Gastroesophageal sphincter (tissue), 4 donors: Measurements from ENCODE around the gene EPHB2. TPM values are rescaled to one million over a fixed set of nuclear protein-coding genes. Genes with fewer than 3 reads are reported as not detected.
A peak's percentile ranks its signal among the peaks of the same experiment; 100 is the strongest.

Experiments
- ATAC-seq: fragments of 150-250 bp; one replicate; pipeline ENCODE4 v1.9.1; 2016; ENCODE audit warnings: mild to moderate bottlenecking, moderate library complexity
- H3K27ac ChIP-seq, 4 donors: fragments of 200-600 bp; sonication (generic) in 3 of 4; 1 replicate in 3 of 4; 2 replicates in 1 of 4; pipeline ENCODE4 v1.5.1; 2016 to 2019
- H3K27me3 ChIP-seq: fragments of 200-600 bp; sonication (generic); one replicate; pipeline ENCODE4 v1.5.1; 2019
- H3K36me3 ChIP-seq, 2 donors: fragments of 200-600 bp; sonication (generic); one replicate each; pipeline ENCODE4 v1.5.1; 2019; ENCODE audit warnings: control low read depth in 1 of 2
- H3K4me1 ChIP-seq, 3 donors: fragments of 200-600 bp; sonication (generic); 1 replicate in 2 of 3; 2 replicates in 1 of 3; pipeline ENCODE4 v1.5.1; 2016 to 2019; ENCODE audit warnings: control low read depth in 2 of 3
- H3K4me3 ChIP-seq, 2 donors: fragments of 200-600 bp; sonication (generic); one replicate each; pipeline ENCODE4 v1.5.1; 2019; ENCODE audit warnings: mild to moderate bottlenecking in 1 of 2, moderate library complexity in 1 of 2
- H3K9me3 ChIP-seq, 3 donors: fragments of 200-600 bp; sonication (generic); one replicate each; pipeline ENCODE4 v1.5.1; 2017 to 2019; ENCODE audit warnings: control low read depth in 2 of 3
- CTCF ChIP-seq, 4 experiments: fragments of 200-600 bp in 2 of 4; fragments of 450-650 bp in 2 of 4; sonication (generic) in 1 of 4; IDR thresholded peaks; one replicate each; pipeline ENCODE4 v1.5.1; 2017 to 2019; ENCODE audit warnings: antibody characterized with exemption in 4 of 4, mild to moderate bottlenecking in 2 of 4, moderate library complexity in 2 of 4
- EP300 ChIP-seq: sonication (generic); formaldehyde crosslinking; IDR thresholded peaks from one replicate; pipeline ENCODE4 v1.6.1; 2017; ENCODE audit warnings: antibody characterized with exemption, mild to moderate bottlenecking
- POLR2A ChIP-seq, 2 donors: fragments of 450-650 bp; IDR thresholded peaks; one replicate each; pipeline ENCODE4 v1.6.1; 2017; ENCODE audit warnings: antibody characterized with exemption in 2 of 2, mild to moderate bottlenecking in 2 of 2, moderate library complexity in 1 of 2
- POLR2AphosphoS5 ChIP-seq: sonication (generic); formaldehyde crosslinking; IDR thresholded peaks from one replicate; pipeline ENCODE4 v1.6.1; 2017; ENCODE audit warnings: antibody characterized with exemption
- WGBS, 2 donors: methylation state at CpG; one replicate each; pipeline ENCODE4 v1.1.5; 2018; ENCODE audit warnings: low coverage in 1 of 2; 5-methylcytosine and 5-hydroxymethylcytosine counted together
- total RNA-seq, 4 donors: library from RNA; depleted of rRNA; stranded (reverse); fragments of >200 nt; gene quantifications; one replicate each; pipeline ENCODE4 v1.1.0, GENCODE V29; 2016

Gene EPHB2
- total RNA-seq, 4 donors from 2014 or later, result 2.0 to 5.9 (median 2.6) TPM

DNA sequence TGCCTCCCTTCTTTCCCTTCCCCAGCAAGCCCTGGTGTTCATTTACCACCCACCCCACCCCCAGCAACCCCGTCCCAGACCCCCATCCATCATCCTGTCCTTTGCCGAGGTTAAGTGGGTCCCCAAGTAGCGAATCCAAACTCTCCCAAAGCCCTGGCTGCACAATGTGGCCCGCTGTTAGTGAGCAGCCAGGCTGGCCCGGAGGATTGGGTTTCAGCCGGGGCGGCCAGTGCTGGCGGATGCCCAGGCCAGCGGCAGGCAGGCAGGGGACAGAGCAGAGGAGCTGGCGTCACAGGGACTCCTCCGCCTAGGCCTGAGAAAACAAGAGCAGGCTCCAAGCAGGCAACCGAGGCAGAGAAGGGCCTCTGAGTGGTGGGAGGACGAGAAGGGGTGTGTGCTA lies 61.4 kb downstream of the EPHB2 start:
- Histone ChIP-seq H3K4me3 (no peak overlapping the region), H3K9me3 (no peaks in the 10 kb centered on the region), H3K27me3 (no peaks in the 10 kb centered on the region), H3K4me1 (peaks cover 0 to 19% (median 2%) of the 10 kb centered on the region in 3 donors), H3K36me3 (no peaks in the 10 kb centered on the region), H3K27ac (no peak overlapping the region)
- TF ChIP-seq POLR2AphosphoS5 (no peak), EP300 (no peak)
- WGBS, 2 donors, result 63 to 73% methylated on average over 3 to 4 of the region's 13 CpGs
- ATAC-seq, result no peak

DNA sequence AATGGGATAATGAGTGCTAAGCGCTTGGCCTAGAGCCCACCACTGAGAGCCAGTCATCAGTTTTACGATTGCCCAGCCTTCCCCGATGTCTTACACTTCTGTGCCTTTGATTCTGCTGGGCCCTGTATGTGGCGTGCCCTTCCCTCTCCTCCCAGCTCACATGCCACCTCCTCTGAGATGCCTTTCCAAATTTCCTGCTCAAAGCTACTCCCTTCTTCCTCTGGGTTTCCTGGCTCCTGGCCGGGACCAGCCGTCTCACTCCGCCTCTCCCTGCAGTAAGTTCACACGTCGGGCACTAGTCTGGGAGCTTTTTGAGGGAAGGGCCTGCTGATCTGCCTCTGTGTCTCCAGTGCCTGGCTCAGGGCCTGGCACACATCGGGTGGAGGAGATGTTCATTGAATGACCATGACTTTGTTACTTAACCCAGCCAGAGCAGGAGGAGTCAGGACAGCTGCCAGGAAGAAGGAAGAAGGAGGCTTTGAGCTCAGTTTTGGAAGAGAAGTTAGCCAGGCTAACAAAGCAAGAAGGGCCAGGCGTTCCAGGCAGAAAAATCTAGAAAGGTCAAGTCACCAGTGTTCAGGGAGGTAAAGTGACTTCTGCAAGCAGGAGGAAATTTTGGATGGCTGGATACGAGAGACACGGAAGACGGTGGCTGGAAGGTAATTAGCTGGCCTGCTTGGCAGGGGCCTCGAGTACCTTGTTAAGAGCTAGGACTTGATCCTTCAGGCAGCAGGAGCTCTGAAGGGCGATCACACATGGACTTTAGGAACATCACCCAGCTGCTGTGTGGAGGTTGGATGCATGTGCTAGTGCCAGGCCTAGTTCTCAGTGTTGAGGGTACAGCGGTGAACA lies 63.6 kb downstream of the EPHB2 start:
- Histone ChIP-seq H3K9me3 (no peaks in the 10 kb centered on the region), H3K36me3 (no peaks in the 10 kb centered on the region), H3K4me3 (no peak overlapping the region), H3K4me1 (peaks cover 0 to 32% (median 10%) of the 10 kb centered on the region in 3 donors), H3K27ac (peak overlapping the region in 1 of 4 donors; percentile 18), H3K27me3 (peaks cover 7% of the 10 kb centered on the region)
- TF ChIP-seq POLR2A (IDR thresholded peaks at IDR 0.05) (no peak), EP300 (no peak), CTCF (IDR thresholded peaks at IDR 0.05) (no peak), POLR2AphosphoS5 (peak; percentile 3)
- peak; percentile 70 for ATAC-seq
- 46 to 55% methylated on average over 8 to 10 of the region's 17 CpGs for WGBS, 2 donors

DNA sequence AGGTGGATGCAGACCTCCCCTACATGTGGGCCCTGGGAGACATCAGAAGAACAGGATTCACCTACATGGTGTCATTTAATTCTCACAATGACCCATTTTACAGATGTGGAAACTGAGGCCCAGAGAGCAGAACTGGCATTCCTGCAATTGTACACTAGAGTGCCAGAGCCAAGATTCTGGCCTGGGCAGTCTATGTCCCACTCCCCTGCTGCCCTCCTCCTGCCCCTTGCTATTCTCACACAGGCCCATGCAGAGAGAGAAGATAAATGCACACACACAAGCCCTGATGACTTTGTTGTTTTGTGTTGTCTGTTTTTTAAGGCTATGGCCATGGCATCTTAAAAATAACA lies 64.2 kb downstream of the EPHB2 start:
- no peak for ATAC-seq
- peaks cover 0 to 38% (median 10%) of the 10 kb centered on the region in 3 donors for H3K4me1 ChIP-seq
- H3K4me3 ChIP-seq, result no peak overlapping the region
- H3K9me3 ChIP-seq, result no peaks in the 10 kb centered on the region
- TF ChIP-seq POLR2AphosphoS5 (no peak), CTCF (IDR thresholded peaks at IDR 0.05) (no peak), EP300 (no peak), POLR2A (IDR thresholded peaks at IDR 0.05) (no peak)
- H3K27me3 ChIP-seq, result peaks cover 13% of the 10 kb centered on the region
- no peak overlapping the region for H3K27ac ChIP-seq
- H3K36me3 ChIP-seq, result no peaks in the 10 kb centered on the region

DNA sequence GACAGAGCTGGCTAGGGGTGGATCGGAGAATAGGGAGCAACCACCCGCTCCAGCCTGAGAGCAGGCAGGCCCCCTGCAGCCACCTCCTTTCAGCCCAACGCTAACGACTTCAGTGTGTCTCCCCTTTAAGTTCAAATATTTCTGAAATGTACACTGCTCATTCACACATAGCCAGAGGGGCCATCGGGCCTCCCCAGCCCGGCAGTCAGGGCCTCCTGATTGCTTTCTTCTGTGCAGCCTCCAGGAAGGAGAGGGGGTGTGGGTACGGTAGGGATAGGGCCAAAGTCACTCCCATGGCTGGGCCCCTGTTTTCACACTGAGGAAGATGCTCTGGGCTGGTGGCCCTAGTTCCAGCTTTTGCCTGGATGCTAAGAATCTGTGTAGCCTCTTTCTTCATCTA lies 64.8 kb downstream of the EPHB2 start:
- Histone ChIP-seq H3K9me3 (no peaks in the 10 kb centered on the region), H3K4me1 (peaks cover 0 to 39% (median 10%) of the 10 kb centered on the region in 3 donors), H3K27me3 (peaks cover 20% of the 10 kb centered on the region), H3K27ac (no peak overlapping the region), H3K36me3 (no peaks in the 10 kb centered on the region), H3K4me3 (no peak overlapping the region)
- no peak for TF ChIP-seq CTCF (IDR thresholded peaks at IDR 0.05)
- TF ChIP-seq EP300, result no peak
- TF ChIP-seq POLR2AphosphoS5, result no peak
- TF ChIP-seq POLR2A (IDR thresholded peaks at IDR 0.05), result no peak
- ATAC-seq, result no peak
- whole genome bisulfite sequencing, 2 donors, result 60 to 85% methylated on average over 1 to 5 of the region's 7 CpGs

- no peaks in the 10 kb centered on the region for H3K36me3 ChIP-seq
- WGBS, 2 donors, result 55 to 76% methylated on average over 4 to 10 of the region's 10 CpGs
- peaks cover 20% of the 10 kb centered on the region for H3K27me3 ChIP-seq
- no peaks in the 10 kb centered on the region for H3K9me3 ChIP-seq
- no peak for ATAC-seq
- peaks cover 0 to 39% (median 10%) of the 10 kb centered on the region in 3 donors for H3K4me1 ChIP-seq
- H3K4me3 ChIP-seq, result no peak overlapping the region
- TF ChIP-seq EP300 (no peak), POLR2AphosphoS5 (no peak), CTCF (IDR thresholded peaks at IDR 0.05) (no peak), POLR2A (IDR thresholded peaks at IDR 0.05) (no peak)
- no peak overlapping the region for H3K27ac ChIP-seq
Measured at GRCh38 chr1:22776035-22776613, 65.5 kb downstream of the EPHB2 start.
